T-helper 22 cell (primary cell): Measurements from ENCODE around the gene MYLK2.

Experiments
- DNase-seq: peaks from one replicate; pipeline ENCODE4 v3.0.0-alpha.2; 2020; ENCODE audit warnings: low read depth

The MYLK2 gene

DNA sequence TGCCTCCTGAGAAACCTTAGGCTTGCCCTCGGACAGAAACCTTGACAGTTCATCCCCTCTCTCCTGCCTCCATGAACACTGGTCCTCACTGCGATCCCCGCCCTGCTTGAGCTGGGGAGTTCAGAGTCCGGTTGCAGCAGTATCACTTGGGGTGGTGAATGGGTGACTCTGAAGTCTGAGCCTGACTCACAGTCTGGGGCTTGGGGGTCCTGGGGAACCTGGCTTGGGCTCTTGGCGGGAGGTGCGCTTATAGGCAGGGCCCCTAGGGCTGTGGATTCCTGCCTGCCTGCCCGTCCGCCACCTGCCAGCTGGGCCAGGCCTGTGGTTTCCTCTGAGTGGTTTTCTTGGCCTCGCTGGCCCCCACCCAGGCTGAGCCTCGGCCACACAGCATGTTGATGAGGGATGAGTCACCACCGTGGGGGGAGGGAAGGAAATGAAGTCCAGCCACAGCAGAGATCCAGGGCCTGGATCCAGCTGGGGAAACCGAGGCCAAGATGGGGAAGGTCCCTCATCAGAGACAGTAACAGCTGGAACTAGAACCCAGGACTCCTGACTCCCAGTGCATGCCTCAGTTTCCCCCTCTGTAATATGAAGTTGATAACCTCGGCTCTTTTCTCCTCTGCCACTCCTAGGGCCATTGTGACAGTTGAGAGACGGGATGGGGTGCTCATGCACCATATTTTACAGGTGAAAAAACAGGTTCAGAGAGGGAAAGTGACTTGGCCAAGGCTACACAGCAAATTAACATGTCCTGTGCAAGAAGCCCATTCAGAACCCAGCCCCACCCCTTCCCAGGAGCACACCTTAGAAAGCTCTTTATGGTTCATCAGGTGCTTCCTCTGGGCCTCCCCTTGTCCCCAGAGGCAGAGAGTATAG, 17.1 kb downstream of the MYLK2 start:
- DNase-seq: no peak

- no peak for DNase-seq
Measured at GRCh38 chr20:31836853-31837608, 17.9 kb downstream of the MYLK2 start.

DNA sequence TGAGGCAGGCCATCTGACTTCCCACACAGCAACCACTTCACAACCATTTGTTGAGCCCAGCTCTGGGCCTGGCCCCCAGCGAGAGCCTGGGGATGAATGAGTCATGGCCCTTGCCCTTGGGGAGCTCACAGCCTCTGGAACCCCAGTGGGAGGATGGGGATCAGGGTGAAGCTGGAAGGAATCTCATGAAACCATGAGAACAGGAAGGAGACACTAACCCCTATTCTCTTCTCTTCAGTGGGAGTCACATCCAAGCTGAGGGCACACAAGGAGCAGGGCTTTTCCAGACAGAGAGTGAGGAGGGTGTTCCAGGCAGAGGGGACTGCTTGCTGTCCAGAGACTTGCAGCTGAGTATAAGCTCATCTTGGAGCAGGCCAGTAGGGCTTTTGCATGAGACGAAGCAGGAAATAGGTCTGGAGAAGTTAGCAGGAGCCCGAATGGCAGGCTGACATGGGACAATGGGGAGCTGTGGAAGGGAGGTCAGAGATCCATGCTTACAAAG, 18.8 kb downstream of the MYLK2 start:
- no peak for DNase-seq

GRCh38 chr20:31838646-31839292, 19.6 kb downstream of the MYLK2 start:
- DNase-seq: no peak

GRCh38 chr20:31839782-31840487, 20.8 kb downstream of the MYLK2 start:
- no peak for DNase-seq

DNA sequence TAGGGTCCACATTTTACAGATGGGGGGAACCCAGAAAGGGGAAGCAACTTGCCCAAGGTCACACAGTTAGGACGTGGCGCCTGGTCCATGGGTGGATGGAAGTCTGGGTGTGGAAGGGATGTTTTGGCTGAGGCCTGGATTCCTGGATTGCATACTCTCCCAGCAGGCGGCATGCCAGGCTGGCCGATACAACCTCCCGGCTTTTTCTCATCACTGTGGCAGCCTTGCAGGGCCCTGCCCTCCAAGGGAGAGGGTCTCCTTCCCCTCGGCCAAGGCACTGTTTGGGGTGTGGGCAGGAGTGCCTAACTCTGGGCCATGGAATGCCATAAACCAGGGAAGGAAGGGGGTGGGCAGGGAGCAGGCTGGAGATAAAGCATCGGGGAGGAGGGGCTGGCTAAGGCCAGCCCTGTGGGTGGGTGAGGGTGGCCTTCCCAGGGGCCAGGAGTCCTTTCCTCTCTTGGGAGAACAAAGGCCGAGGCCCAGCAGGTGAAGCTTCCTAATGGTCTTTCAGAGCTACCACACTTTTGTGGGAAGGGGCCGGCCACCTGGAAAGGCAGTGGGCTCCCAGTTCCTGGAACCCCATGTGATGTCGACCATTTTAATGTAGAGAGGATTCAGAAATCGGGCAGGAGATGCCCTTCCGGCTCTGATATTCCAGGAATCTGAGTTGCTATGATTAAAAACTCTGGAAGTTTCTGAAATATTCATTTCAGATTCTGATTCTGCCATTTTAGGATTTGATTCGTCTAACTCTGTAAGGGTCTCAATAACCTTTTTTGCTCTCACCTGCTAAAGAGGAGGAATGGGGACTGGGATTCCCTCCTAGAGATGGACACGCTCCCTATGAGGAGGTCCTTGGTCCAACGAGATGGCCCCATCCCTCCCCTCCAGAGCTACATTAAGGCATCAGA, 22.0 kb downstream of the MYLK2 start:
- no peak for DNase-seq

GRCh38 chr20:31841928-31842327, 22.8 kb downstream of the MYLK2 start:
- no peak for DNase-seq

DNA sequence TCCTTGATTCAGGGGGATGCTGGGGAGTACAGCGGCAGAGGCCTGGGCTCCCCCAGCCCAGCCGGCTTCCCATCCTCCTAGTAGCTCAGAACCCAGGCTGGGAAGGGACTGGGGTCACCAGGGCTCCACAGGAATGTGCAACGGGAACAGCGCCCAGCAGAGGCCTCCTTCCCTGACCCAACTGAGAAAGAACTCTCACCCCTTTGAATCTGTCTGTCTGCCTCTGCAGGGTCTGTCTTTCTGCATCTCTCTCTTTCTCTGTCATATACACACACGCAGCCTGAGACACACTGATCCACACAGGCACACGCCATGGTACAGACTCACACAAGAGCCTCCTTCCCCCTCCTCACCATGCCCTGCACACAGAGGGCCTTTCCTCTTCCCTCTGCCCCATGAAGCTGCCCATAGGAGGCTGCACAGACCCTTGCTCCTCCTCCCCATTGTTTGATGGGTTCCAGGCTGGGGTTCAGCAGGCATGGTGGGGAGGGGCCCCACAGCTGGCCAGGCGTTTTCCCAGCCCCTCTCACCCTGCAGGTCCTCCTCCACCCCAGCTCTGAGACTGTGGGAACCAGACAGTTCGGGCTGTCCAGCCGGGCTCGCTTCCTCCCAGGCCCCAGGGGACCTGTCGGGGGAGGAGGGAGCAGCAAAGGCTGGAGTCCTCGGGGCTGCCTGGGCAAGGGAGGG, 23.5 kb downstream of the MYLK2 start:
- DNase-seq: no peak

DNA sequence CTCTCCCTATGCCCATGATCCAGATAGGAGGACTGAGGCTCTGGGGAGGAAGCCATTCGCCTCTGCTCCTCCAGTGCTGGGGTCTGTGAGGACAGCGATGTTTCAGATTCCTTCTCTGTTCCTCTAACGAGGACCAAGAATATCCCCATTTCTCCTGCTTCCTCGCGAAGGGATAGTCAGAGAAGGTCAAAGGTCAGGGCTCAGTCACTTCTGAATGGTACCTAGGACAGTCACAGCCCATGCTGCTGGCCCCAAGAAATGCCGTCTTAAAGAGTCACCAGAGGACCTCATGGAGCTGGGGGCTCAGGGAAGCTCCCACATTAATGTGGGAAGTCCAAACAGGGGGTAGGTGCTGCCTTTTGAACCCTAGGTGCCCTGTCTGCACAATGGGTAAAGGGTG, 24.1 kb downstream of the MYLK2 start:
- DNase-seq: no peak

DNA sequence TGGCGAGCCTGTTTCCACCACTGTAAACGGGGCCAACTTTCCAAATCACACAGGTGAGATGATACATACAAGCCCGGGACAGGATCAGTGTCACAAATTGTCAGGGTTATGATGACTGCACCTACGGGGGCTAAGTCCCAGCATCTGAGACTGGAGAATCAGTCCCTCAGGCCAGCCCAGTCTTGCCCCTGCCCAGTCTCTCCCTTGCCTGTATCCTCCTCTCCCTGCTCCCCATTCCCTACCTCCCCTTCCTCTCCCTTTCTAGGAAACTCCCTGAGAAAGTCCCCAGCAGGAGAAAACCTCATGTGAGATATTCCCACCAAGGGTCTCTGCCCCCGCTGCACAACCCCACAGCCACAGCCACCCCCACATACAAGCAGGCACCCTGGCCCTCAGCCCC, 24.7 kb downstream of the MYLK2 start:
- DNase-seq: no peak

GRCh38 chr20:31844737-31845299, 25.7 kb downstream of the MYLK2 start:
- no peak for DNase-seq

- DNase-seq: no peak
Measured at GRCh38 chr20:31845300-31845863, 26.2 kb downstream of the MYLK2 start, which contains the start of gene FOXS1. Gene FOXS1, minus strand, starts transcription at chr20:31845604. Its CDS starts 62 bp downstream, at chr20:31845542.

- no peak for DNase-seq
Measured at GRCh38 chr20:31846793-31847138, 27.6 kb downstream of the MYLK2 start.

DNA sequence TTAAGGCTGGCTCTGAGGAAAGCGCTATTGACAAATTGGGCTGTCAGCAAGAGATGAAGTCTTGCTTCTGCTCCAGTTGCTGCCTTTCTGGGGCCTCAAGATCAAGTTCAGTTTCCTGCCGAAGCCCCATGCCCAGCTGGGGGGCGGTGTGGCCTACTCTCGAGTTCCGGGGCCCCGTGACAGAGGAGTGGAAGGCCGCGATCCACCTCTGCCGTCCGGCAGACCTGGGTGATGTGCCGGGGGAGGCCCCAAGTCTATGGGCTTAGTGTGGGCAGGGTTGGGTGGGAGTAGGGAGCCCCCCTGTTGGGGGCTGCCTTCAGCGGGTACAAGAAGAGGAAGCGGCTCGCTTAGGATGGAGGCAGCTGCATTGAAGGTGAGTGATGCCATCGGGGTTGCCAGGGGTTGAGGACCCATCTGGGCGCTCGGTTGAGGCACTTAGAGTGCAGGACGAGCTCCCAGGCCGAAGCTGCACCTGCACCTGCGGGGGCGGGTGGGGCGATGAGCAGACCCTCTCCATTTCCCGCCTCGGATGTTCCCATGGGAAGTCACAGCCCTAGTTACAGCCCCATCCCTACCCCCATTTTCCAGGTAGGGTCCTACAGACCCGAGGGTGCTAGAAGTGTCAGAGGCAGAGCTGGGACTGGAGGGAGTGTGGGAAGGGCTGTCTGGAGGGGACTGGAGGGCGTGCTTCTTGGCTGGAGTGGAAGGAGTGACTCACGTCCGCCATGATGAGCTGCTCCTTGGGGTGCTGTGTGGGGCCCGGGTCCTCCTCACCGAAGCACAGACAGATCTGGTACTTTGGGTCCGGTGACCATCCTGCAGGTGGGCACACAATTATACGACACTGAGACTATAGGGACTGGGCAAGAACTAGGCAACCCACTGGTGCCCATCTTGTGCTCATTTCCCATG, 29.2 kb downstream of the MYLK2 start:
- DNase-seq: no peak

DNA sequence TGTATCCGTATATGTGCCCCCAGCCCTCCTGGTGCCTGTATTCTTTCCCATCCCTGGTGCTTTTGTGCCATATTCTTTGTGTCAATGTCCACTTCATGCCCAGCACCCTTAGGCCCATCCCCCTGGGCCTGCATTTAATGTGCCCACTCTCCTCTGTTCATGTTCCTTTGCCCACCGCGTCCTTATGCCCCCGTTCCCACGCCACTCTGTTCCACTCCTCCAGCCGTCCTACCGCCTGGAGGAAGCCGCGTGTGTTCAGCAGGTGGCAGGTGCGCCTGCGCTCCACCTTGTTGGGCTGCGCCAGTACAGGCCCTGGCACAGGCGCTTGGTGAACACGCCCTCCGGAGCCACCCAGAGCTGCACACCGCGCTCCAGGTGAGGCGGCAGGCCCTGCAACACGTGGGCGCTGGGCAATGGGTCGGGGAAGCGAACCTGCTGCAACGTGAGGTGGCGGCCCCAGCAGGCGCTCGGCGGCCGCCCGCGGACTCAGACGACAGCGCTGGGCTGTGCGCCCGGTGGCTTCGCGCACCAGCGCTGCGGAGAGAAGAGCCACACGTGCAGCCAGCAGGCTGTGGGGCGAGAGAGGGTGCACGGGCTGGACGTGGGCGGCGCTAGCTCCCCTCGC, 30.3 kb downstream of the MYLK2 start:
- DNase-seq: no peak

DNA sequence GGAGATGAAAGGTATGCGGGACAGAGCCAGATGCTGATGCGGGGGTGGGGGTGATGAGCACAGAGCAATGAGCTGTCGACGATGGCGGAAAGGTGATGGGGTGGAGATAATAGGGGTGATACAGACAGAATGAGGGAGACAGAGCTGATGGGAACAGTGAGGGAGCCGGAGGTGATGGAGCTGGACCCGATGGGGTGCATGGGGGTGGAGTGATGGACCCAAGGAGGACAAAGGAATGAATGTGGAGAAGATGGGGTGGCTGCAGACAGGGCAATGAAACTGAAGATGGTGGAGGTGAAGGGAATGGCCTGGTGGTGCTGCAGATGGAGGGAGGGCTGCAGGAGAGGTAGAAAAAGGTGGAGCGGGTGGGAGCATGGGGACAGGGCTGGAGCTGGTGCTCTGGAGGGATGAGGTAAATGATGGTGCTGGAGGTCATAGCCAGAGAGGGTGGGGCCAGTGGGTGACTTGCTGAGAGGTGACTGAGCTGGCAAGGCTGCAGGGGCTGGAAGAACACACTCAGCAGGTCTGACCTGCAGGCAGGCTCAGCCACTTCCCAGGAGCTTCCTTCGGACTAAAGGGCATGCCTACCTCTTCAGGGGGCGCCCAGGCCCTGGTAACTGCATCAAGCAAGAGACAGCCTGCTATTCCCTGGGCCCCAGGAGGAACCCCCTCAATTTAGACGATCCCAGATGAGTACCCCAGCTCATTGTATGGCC, 32.2 kb downstream of the MYLK2 start:
- DNase-seq: no peak

- DNase-seq: no peak
Measured at GRCh38 chr20:31853481-31853880, 34.3 kb downstream of the MYLK2 start.
